ENCODE results near the gene CTNNA3. TPM values are rescaled to one million over a fixed set of nuclear protein-coding genes. Genes with fewer than 3 reads are reported as not detected.

The CTNNA3 gene
- total RNA-seq, 2 donors from 2014 or later: 3.2 to 7.2 TPM

GRCh38 chr10:66642217-66642616, 1053.8 kb downstream of the CTNNA3 start:
- TF ChIP-seq, protein P1, sequence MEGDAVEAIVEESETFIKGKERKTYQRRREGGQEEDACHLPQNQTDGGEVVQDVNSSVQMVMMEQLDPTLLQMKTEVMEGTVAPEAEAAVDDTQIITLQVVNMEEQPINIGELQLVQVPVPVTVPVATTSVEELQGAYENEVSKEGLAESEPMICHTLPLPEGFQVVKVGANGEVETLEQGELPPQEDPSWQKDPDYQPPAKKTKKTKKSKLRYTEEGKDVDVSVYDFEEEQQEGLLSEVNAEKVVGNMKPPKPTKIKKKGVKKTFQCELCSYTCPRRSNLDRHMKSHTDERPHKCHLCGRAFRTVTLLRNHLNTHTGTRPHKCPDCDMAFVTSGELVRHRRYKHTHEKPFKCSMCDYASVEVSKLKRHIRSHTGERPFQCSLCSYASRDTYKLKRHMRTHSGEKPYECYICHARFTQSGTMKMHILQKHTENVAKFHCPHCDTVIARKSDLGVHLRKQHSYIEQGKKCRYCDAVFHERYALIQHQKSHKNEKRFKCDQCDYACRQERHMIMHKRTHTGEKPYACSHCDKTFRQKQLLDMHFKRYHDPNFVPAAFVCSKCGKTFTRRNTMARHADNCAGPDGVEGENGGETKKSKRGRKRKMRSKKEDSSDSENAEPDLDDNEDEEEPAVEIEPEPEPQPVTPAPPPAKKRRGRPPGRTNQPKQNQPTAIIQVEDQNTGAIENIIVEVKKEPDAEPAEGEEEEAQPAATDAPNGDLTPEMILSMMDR (conservative IDR thresholded peaks at IDR 0.05): no peak
- no peaks in the 10 kb centered on the region for H3K36me3 Mint-ChIP-seq (ENCODE audit: low read depth)

DNA sequence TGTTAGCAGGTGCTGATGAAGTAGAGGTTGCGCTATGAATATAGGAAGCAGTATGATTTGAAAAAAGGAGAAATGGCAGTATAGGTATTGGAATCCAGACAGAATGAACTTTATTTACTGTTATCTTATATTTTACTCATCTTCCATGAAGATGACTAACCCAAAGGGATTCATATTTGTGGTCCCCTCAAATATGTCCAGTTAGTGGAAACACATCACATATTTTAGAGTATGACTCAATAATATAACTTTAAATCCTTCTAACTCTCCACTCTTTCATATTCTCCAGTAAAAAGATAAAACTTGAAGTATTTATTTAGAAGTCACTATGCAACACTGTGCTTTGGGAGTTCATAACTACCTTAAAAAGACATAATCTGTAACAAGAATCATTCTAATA, 1056.6 kb downstream of the CTNNA3 start:
- Histone ChIP-seq H3K9ac (ENCODE audit: extremely low read depth, low read length, poor library complexity, severe bottlenecking) (no peak overlapping the region), H3K36me3 (ENCODE audit: control insufficient read depth, insufficient read depth, low read length) (no peaks in the 10 kb centered on the region), H3K27ac (ENCODE audit: low read depth, low read length) (no peak overlapping the region), H3K9me3 (ENCODE audit: control insufficient read depth, low read length) (no peaks in the 10 kb centered on the region), H3K4me1 (ENCODE audit: control insufficient read depth, insufficient read depth, low read length) (peaks cover 9% of the 10 kb centered on the region), H3K27me3 (ENCODE audit: control insufficient read depth, insufficient read depth, low read length, poor library complexity, severe bottlenecking) (no peaks in the 10 kb centered on the region), H3K4me3 (ENCODE audit: low read length) (no peak overlapping the region)
- no peaks in the 10 kb centered on the region for H3K9me3 Mint-ChIP-seq
- no peak overlapping the region for H3K27ac Mint-ChIP-seq
- 94% methylated on average over 1 of the region's 1 CpG; no CpG with 5 or more reads in 1 of the 2 experiments for WGBS, 2 experiments (ENCODE audit: insufficient coverage in 1 of 2, insufficient read length in 1 of 2)
- no peak for DNase-seq
- peaks cover 13% of the 10 kb centered on the region for H3K4me1 Mint-ChIP-seq
- no peaks in the 10 kb centered on the region for H3K36me3 Mint-ChIP-seq (ENCODE audit: low read depth)
- H3K27me3 Mint-ChIP-seq (ENCODE audit: insufficient read depth): no peaks in the 10 kb centered on the region
- TF ChIP-seq, protein P1 (conservative IDR thresholded peaks at IDR 0.05): no peak
- H3K4me3 Mint-ChIP-seq: no peak overlapping the region

More at GRCh38 chr10:66642217-66642616, 1053.8 kb downstream of the CTNNA3 start:
- no peak overlapping the region for H3K27ac ChIP-seq (ENCODE audit: low read depth, low read length)
- H3K4me1 ChIP-seq (ENCODE audit: control insufficient read depth, insufficient read depth, low read length): peaks cover 8% of the 10 kb centered on the region
- H3K27me3 ChIP-seq (ENCODE audit: control insufficient read depth, insufficient read depth, low read length, poor library complexity, severe bottlenecking): no peaks in the 10 kb centered on the region
- H3K9me3 Mint-ChIP-seq: peaks cover 7% of the 10 kb centered on the region
- no peak overlapping the region for H3K4me3 ChIP-seq (ENCODE audit: low read length)
- no peaks in the 10 kb centered on the region for H3K9me3 ChIP-seq (ENCODE audit: control insufficient read depth, low read length)
- H3K9ac ChIP-seq (ENCODE audit: extremely low read depth, low read length, poor library complexity, severe bottlenecking): no peak overlapping the region
- H3K4me3 Mint-ChIP-seq: no peak overlapping the region
- no peak for DNase-seq
- WGBS, 2 experiments (ENCODE audit: insufficient coverage in 1 of 2, insufficient read length in 1 of 2): 80 to 92% methylated on average over 1 of the region's 1 CpG
- H3K36me3 ChIP-seq (ENCODE audit: control insufficient read depth, insufficient read depth, low read length): no peaks in the 10 kb centered on the region
- no peaks in the 10 kb centered on the region for H3K27me3 Mint-ChIP-seq (ENCODE audit: insufficient read depth)
- peaks cover 11% of the 10 kb centered on the region for H3K4me1 Mint-ChIP-seq
- no peak overlapping the region for H3K27ac Mint-ChIP-seq

GRCh38 chr10:66637273-66638036, 1058.5 kb downstream of the CTNNA3 start:
- peaks cover 13% of the 10 kb centered on the region for H3K4me1 Mint-ChIP-seq
- Histone ChIP-seq H3K4me3 (ENCODE audit: low read length) (no peak overlapping the region), H3K9me3 (ENCODE audit: control insufficient read depth, low read length) (no peaks in the 10 kb centered on the region), H3K36me3 (ENCODE audit: control insufficient read depth, insufficient read depth, low read length) (no peaks in the 10 kb centered on the region), H3K27me3 (ENCODE audit: control insufficient read depth, insufficient read depth, low read length, poor library complexity, severe bottlenecking) (no peaks in the 10 kb centered on the region), H3K9ac (ENCODE audit: extremely low read depth, low read length, poor library complexity, severe bottlenecking) (no peak overlapping the region), H3K27ac (ENCODE audit: low read depth, low read length) (no peak overlapping the region), H3K4me1 (ENCODE audit: control insufficient read depth, insufficient read depth, low read length) (peaks cover 9% of the 10 kb centered on the region)
- no peak overlapping the region for H3K4me3 Mint-ChIP-seq
- no peaks in the 10 kb centered on the region for H3K36me3 Mint-ChIP-seq (ENCODE audit: low read depth)
- H3K9me3 Mint-ChIP-seq: no peaks in the 10 kb centered on the region
- H3K27me3 Mint-ChIP-seq (ENCODE audit: insufficient read depth): no peaks in the 10 kb centered on the region
- peak; percentile 47 for DNase-seq
- WGBS, 2 experiments (ENCODE audit: insufficient coverage in 1 of 2, insufficient read length in 1 of 2): 81 to 84% methylated on average over 2 to 3 of the region's 3 CpGs
- TF ChIP-seq, protein P1 (conservative IDR thresholded peaks at IDR 0.05): no peak
- H3K27ac Mint-ChIP-seq: no peak overlapping the region
